Measurements from ENCODE around the gene DAAM2. TPM values are rescaled to one million over a fixed set of nuclear protein-coding genes. Genes with fewer than 3 reads are reported as not detected.

DAAM2 gene
- total and polyA plus RNA-seq, 4 donors, result 1.9 to 17.0 (median 4.4) TPM

DNA sequence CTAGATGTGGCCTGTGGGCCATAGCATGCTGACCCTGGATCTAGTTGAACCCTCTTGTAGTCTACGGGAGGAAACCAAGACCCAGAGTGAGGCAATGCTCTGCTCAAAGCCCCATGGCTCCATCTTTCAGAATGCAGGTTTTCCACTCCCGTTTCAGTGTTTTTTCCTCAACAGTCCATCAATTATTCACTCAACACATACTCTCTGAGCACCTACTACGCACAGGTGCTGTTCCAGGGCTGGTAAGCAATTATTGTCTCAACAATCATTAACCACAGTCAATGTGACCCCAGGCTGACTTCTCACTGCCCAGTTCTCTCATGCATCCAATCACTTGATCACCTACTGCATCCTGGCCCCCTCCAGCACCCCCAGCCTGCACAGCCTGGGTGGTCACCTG lies 122.1 kb downstream of the DAAM2 start:
- no peaks in the 10 kb centered on the region for H3K27me3 ChIP-seq (ENCODE audit: control insufficient read depth in 4 of 4, insufficient read depth in 4 of 4, low read length in 3 of 4)
- H3K9ac ChIP-seq (ENCODE audit: low read depth in 1 of 2, low read length in 2 of 2), result no peak overlapping the region
- TF ChIP-seq HNF4A (conservative IDR thresholded peaks at IDR 0.05) (no peak), HNF4G (IDR thresholded peaks at IDR 0.05) (no peak), ATF3 (IDR thresholded peaks at IDR 0.05) (no peak), TAF1 (conservative IDR thresholded peaks at IDR 0.05) (no peak), FOXA1 (IDR thresholded peaks at IDR 0.05) (no peak), RXRA (IDR thresholded peaks at IDR 0.05) (no peak)
- TF ChIP-seq, protein P1, sequence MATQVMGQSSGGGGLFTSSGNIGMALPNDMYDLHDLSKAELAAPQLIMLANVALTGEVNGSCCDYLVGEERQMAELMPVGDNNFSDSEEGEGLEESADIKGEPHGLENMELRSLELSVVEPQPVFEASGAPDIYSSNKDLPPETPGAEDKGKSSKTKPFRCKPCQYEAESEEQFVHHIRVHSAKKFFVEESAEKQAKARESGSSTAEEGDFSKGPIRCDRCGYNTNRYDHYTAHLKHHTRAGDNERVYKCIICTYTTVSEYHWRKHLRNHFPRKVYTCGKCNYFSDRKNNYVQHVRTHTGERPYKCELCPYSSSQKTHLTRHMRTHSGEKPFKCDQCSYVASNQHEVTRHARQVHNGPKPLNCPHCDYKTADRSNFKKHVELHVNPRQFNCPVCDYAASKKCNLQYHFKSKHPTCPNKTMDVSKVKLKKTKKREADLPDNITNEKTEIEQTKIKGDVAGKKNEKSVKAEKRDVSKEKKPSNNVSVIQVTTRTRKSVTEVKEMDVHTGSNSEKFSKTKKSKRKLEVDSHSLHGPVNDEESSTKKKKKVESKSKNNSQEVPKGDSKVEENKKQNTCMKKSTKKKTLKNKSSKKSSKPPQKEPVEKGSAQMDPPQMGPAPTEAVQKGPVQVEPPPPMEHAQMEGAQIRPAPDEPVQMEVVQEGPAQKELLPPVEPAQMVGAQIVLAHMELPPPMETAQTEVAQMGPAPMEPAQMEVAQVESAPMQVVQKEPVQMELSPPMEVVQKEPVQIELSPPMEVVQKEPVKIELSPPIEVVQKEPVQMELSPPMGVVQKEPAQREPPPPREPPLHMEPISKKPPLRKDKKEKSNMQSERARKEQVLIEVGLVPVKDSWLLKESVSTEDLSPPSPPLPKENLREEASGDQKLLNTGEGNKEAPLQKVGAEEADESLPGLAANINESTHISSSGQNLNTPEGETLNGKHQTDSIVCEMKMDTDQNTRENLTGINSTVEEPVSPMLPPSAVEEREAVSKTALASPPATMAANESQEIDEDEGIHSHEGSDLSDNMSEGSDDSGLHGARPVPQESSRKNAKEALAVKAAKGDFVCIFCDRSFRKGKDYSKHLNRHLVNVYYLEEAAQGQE (IDR thresholded peaks at IDR 0.05), result no peak
- peaks cover 10 to 23% (median 17%) of the 10 kb centered on the region in 4 donors for H3K4me1 ChIP-seq (ENCODE audit: control insufficient read depth in 4 of 4, insufficient read depth in 4 of 4, low read length in 3 of 4)
- DNase-seq (ENCODE audit: low spot score), result no peak
- H3K9me3 ChIP-seq (ENCODE audit: control insufficient read depth in 4 of 4, low read length in 3 of 4), result no peaks in the 10 kb centered on the region
- 88% methylated on average over 3 of the region's 3 CpGs for WGBS
- H3K36me3 ChIP-seq (ENCODE audit: control insufficient read depth in 4 of 4, insufficient read depth in 3 of 4, low read depth in 1 of 4, low read length in 3 of 4), result peaks cover 3 to 51% (median 16%) of the 10 kb centered on the region in 4 donors
- H3K27ac ChIP-seq (ENCODE audit: low read depth in 1 of 2, low read length in 2 of 2), result no peak overlapping the region
- no peak overlapping the region for H3K4me3 ChIP-seq (ENCODE audit: low read depth in 1 of 3, low read length in 3 of 3)

DNA sequence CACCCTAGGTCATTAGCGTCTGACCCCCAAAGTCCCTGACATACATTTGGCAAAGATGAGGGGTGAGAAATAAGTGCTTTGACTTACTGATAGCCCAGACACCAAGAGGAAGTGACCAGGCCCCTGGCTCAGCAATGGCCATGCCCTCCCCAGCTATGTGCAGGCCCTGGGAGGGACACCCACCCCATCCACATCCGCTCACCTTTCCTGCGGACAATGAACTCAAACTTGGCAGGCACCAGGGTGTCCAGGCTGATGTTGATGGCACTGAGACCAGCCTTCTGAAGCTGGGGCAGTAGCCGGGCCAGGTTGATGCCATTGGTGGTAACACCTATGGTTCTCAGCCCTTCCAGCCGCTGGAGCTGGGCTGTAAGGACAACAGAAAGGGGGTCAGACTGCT lies 123.7 kb downstream of the DAAM2 start:
- H3K9me3 ChIP-seq (ENCODE audit: control insufficient read depth in 4 of 4, low read length in 3 of 4), result no peaks in the 10 kb centered on the region
- H3K36me3 ChIP-seq (ENCODE audit: control insufficient read depth in 4 of 4, insufficient read depth in 3 of 4, low read depth in 1 of 4, low read length in 3 of 4), result peaks cover 0 to 39% (median 10%) of the 10 kb centered on the region in 4 donors
- TF ChIP-seq HNF4A (conservative IDR thresholded peaks at IDR 0.05) (peak in 1 of 2 donors; percentile 30), FOXA2 (IDR thresholded peaks at IDR 0.05) (no peak), RXRA (IDR thresholded peaks at IDR 0.05) (peak; percentile 63 to 67), RAD21 (IDR thresholded peaks at IDR 0.05) (peak in 1 of 2 donors; percentile 12)
- no peaks in the 10 kb centered on the region for H3K27me3 ChIP-seq (ENCODE audit: control insufficient read depth in 4 of 4, insufficient read depth in 4 of 4, low read length in 3 of 4)
- H3K9ac ChIP-seq (ENCODE audit: low read depth in 1 of 2, low read length in 2 of 2), result no peak overlapping the region
- H3K4me3 ChIP-seq (ENCODE audit: low read depth in 1 of 3, low read length in 3 of 3), result no peak overlapping the region
- peaks cover 12 to 35% (median 27%) of the 10 kb centered on the region in 4 donors for H3K4me1 ChIP-seq (ENCODE audit: control insufficient read depth in 4 of 4, insufficient read depth in 4 of 4, low read length in 3 of 4)
- no peak overlapping the region for H3K27ac ChIP-seq (ENCODE audit: low read depth in 1 of 2, low read length in 2 of 2)
- no peak for DNase-seq (ENCODE audit: low spot score)
- WGBS, result 55% methylated on average over 5 of the region's 5 CpGs

DNA sequence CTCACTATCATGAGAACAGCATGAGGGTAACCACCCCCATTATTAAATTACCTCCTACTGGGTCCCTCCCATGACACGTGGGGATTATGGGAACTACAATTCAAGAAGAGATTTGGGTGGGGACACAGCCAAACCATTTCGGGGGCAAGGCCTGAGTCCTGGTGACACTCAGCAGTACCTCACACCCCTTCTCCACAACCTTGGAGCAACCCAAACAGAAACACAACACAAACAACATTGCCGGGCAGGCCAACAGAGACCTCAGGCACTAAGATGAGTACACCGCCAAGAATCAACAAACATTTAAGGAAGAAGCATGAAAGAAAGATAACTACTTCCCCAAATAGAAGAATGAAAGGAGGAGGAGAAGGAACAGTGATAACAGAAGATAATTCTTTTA lies 125.2 kb downstream of the DAAM2 start:
- Histone ChIP-seq H3K27me3 (ENCODE audit: control insufficient read depth in 4 of 4, insufficient read depth in 4 of 4, low read length in 3 of 4) (no peaks in the 10 kb centered on the region), H3K4me1 (ENCODE audit: control insufficient read depth in 4 of 4, insufficient read depth in 4 of 4, low read length in 3 of 4) (peaks cover 14 to 43% (median 31%) of the 10 kb centered on the region in 4 donors), H3K36me3 (ENCODE audit: control insufficient read depth in 4 of 4, insufficient read depth in 3 of 4, low read depth in 1 of 4, low read length in 3 of 4) (peaks cover 0 to 29% (median 10%) of the 10 kb centered on the region in 4 donors), H3K27ac (ENCODE audit: low read depth in 1 of 2, low read length in 2 of 2) (no peak overlapping the region), H3K9me3 (ENCODE audit: control insufficient read depth in 4 of 4, low read length in 3 of 4) (no peaks in the 10 kb centered on the region), H3K9ac (ENCODE audit: low read depth in 1 of 2, low read length in 2 of 2) (no peak overlapping the region), H3K4me3 (ENCODE audit: low read depth in 1 of 3, low read length in 3 of 3) (no peak overlapping the region)
- no peak for DNase-seq (ENCODE audit: low spot score)
- WGBS, result 74% methylated on average over 4 of the region's 4 CpGs
- TF ChIP-seq YY1 (IDR thresholded peaks at IDR 0.05) (no peak), SP1 (IDR thresholded peaks at IDR 0.05) (no peak), TAF1 (conservative IDR thresholded peaks at IDR 0.05) (no peak), MAX (IDR thresholded peaks at IDR 0.05) (no peak), RAD21 (IDR thresholded peaks at IDR 0.05) (no peak), FOXA2 (IDR thresholded peaks at IDR 0.05) (no peak), EGR1 (IDR thresholded peaks at IDR 0.05; ENCODE audit: low read depth in 2 of 2) (no peak), ATF3 (IDR thresholded peaks at IDR 0.05) (no peak), JUND (IDR thresholded peaks at IDR 0.05) (no peak), HNF4G (IDR thresholded peaks at IDR 0.05) (no peak), GABPA (IDR thresholded peaks at IDR 0.05 in 1 of 2, conservative IDR thresholded peaks at IDR 0.05 in 1 of 2) (no peak)
- TF ChIP-seq, protein P1 (IDR thresholded peaks at IDR 0.05), result no peak
- TF ChIP-seq, protein P2, sequence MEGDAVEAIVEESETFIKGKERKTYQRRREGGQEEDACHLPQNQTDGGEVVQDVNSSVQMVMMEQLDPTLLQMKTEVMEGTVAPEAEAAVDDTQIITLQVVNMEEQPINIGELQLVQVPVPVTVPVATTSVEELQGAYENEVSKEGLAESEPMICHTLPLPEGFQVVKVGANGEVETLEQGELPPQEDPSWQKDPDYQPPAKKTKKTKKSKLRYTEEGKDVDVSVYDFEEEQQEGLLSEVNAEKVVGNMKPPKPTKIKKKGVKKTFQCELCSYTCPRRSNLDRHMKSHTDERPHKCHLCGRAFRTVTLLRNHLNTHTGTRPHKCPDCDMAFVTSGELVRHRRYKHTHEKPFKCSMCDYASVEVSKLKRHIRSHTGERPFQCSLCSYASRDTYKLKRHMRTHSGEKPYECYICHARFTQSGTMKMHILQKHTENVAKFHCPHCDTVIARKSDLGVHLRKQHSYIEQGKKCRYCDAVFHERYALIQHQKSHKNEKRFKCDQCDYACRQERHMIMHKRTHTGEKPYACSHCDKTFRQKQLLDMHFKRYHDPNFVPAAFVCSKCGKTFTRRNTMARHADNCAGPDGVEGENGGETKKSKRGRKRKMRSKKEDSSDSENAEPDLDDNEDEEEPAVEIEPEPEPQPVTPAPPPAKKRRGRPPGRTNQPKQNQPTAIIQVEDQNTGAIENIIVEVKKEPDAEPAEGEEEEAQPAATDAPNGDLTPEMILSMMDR (IDR thresholded peaks at IDR 0.05; ENCODE audit: low read depth, low read length, missing input control), result no peak

All from liver (tissue), 9 donors.